Myocyte (in vitro differentiated cells): ENCODE data around the gene SNX25. TPM values are rescaled to one million over a fixed set of nuclear protein-coding genes. Genes with fewer than 3 reads are reported as not detected.

ENCODE experiments used
- DNase-seq: peaks from one replicate; pipeline ENCODE4 v3.0.0-alpha.2; 2012; ENCODE audit warnings: low read depth
- total RNA-seq: library from RNA; depleted of rRNA; stranded (reverse); fragments of >200 nt; gene quantifications from 2 replicates; pipeline ENCODE4 v1.2.3, GENCODE V29; 2014

Gene SNX25
- total RNA-seq, 1 donor from 2014 or later: 16.7 TPM

DNA sequence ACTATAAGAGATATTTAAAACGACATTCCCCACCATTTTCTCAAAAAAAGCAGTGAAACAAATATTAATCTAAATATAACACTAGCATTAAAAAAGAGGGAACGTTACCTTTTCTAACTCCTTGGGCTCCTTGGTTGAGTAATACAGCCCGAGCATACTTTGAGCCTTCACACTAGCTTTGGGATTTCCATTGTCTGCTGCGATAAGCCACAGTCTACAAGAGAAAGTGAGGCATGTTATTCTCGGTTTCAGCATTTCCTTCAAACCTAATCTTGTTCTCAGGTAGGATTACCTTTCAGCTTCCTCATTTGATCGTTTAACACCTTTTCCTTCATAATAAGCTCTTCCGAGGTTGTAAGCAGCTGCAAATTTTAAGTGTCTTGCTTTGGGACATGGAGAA lies 164.6 kb downstream of the SNX25 start:
- no peak for DNase-seq

DNA sequence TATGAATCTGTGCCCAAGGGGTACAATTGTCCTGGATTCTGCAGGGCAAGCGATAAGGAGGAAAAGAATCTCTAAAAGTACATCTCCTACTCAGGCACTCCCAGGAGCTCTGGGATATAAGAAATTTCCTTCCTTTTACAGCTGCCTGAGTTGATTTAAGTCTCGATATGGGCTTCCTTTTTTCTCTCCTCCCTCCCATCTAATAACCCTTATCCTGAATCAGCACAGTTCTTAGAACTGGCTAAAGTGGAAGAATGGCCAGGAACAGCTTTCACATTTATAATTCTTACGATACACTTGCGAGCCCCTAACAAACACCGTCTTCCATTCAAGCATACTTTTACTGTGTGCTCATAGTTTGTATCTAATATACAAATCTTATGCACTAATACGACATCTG lies 165.2 kb downstream of the SNX25 start:
- no peak for DNase-seq

DNA sequence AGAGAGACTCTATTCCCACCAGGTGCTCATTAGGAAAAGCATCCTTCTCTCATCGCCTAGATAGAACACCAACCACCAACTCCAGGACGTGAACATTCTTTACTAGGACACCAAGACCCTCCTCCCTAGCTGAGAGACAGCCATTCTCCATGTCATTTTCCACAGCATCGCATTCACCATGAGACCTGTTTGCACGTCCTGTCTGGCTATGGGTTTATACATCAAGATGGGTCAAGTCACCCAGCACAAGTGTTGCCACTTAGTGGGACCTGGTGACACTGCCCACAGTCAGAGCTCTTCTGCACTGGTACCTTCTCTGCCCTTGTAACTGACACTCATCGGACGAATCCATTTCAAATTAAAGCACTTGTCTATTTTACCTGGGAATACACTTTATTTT lies 168.9 kb downstream of the SNX25 start:
- DNase-seq: no peak

DNA sequence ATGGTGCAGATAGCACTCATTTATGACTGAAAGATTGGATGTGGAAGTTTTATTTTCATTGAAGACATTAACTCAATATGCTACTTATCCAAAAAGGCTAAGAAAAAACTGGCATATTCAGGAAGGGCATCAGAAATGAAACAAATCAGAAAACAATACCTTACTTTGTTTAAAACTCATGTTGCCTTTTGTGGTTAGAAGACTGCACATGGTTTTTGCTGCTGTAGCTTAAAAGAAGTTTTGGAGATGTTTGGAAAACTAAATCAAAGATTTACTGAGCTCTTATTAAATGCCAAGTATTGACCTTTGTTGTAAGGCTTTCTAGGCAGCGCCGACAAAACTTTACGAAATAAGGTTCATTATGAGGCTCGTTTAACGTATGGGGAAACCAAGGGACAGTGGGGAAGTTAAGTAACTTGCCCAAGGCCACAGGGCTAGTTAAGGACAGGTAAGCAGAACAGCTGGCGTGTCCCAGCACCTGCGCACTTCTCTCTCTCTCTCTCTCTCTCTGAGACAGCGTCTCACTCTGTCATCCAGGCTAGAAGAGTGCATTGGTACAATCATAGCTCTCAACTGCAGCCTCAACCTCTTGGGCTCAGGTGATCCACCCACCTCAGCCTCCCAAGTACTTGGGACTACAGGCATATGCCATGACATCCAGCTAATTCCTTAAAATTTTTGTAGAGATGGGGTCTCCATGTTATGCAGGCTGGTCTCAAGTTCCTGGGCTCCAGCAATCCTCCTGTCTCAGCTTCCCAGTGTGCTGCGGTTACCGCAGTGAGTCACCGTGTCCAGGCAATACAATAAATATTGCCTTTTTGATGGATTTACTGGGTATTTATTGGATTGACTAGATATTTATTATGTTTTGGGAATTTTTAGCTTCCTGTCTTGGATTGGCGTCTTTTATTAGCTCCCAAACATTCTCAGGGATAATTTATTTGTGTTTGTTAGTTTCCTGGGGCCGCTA lies 170.2 kb downstream of the SNX25 start:
- no peak for DNase-seq

DNA sequence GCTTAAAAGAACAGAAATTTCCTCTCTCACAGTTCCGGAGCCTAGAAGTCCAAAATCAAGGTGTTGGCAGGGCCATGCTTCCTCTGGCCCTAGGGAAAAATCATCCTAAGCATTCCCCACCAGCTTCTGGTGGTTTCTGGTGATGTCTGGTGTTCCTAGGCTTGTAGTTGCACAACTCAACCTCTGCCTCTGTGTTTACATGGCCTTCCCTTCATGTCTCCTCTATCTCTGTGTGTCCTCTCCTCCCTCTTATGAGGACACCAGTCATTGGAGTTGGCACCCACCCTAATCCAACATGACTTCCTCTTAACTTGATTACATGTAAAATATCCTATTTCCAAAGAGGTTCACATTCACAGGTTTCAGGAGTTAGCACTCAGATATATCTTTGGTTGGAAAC lies 170.9 kb downstream of the SNX25 start:
- no peak for DNase-seq

DNA sequence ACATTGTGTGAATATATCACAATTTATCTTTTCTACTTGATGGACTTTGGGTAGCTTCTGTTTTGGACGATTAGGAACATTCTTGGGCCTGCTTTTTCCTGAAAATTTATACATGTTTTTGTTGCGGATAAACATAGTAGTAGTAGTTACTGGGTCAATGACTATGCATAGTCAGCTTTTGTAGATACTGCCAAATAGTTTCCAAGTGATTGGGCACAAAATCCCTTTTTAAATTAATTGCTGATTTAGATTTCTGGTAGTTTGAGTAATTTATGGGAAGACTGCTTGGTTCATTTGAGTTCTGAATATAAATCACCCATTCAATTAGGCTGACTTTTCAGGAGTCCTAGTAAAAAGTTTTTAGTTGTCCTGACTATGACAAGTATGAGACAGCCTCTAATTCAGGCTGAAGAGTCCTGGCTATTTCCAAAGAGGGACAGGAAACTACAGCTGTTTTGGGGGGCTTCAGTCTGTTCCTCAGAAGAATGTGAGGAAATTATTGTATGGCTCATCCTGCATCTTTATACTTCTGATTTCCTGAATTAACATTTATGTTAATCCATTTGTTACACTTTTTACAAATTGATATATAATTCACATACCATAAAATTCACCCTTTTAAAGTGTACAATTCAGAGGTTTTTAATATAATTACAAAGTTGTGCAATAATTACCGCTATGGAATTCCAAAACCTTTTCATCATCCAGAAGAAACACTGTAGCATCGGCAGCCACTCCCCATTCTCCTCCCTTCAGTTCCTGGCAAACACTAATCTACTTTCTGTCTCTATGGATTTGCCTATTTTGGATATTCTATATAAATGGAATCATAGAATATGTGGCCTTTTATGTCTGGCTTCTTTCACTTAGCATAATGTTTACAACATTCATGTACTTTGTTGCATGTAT lies 172.1 kb downstream of the SNX25 start:
- no peak for DNase-seq

DNA sequence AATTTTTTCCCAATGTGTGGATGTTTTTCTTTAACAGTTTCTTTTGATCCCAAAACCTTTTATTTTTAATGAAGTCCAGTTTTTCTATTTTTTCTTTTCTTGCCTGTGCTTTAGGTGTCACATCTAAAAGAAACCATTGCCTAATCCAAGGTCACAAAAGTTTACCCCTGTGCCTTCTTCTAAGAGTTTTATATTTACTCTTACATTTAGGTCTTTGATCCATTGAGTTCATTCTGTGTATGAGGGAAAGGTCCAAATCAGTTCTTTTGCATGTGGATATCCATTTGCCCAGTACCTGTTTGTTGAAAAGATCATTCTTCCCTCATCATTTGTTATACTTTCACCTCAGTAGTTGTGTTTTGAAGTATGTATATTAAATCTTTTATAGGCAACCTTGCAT lies 173.4 kb downstream of the SNX25 start:
- DNase-seq: no peak

DNA sequence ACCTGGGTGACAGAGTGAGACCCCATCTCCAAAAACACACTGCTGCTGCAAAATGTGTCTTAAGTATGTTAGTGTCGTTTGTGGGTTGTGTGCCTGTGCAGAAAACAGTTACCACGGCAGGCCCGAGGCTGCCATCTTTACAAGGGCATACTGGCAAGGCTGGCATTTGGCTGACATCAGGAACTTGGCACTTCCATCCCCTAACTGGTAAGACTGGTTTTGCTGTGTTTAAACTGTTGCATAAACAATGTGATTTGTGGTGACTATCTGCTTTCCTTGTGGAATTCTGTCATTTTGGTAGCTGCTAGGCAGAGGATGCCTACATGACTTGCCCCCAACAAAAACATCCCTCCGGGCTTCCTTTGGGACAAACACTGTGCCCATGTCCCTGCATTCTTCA lies 174.1 kb downstream of the SNX25 start:
- DNase-seq: no peak

DNA sequence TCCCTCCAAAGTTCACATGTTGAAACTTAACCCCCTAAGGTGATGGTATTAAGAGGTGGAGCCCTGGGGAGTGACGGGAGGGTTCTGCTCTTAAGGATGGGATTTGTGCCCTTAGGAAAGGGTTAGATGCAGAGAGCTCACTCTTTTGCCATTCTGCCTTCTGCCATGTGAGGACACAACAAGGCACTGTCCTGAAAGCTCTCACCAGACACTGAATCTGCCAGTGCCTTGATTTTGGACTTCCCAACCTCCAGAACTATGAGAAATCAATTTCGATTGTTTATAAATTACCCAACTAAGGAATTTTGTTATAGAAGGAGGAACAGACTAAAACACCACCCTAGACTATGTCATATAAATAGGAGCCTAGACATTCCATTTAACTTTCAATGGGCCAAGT lies 174.7 kb downstream of the SNX25 start:
- DNase-seq: no peak

DNA sequence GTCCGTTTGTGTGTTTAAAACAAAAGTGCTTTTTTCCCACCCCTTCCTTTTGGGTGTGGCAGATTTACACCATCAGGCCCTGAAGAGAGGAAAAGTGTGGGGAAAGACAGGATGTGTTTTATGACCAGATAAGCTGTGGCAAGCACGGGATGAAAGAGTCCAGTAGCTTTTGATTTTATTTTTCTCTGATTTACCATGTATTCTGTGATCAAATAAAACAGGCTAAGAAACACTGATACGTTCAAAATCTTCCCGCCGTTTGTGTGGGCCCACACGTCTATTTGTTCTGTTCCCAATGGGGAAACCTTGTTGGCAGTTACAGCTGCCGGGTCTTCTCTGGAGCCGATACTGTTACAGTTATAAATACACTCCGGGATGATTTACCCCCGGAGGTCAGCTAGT lies 175.5 kb downstream of the SNX25 start:
- peak; percentile 60 for DNase-seq

DNA sequence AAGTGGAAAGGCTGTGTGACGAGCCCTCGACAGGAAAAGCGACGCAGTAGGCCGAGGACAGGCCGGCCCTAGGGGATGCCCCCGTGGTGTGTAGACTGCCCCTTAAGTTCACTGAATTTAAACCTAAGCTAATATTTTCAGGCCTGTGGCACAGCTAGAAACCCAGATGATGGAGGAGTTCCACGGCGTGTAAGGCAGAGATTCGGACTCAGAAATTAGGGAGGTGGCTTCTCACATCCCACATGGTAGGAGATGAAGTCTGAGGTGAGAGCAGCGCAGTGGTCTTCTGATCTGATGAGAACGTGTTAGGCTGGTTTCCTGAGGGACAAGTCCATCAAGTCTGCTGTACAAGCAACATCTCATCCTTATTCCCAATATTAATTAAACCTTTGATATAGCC lies 178.6 kb downstream of the SNX25 start:
- DNase-seq: no peak

DNA sequence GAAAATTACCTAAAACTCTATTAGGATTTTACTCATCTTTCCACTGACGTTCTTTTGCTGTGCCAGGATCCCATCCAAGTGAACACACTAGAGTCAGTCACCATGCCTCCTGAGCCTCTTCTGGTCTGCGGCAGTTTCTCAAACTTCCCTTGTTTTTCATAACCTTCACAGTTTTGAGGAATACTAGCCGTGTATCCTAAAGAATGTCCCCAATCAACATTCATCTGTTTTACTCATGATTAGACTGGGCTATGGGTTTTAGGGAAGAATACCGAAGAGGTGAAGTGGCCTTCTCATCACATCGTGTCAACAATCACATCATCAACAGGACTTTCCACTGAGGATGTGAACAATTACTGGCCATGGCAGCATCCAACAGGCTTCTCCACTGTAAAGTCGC lies 181.5 kb downstream of the SNX25 start:
- DNase-seq: no peak

DNA sequence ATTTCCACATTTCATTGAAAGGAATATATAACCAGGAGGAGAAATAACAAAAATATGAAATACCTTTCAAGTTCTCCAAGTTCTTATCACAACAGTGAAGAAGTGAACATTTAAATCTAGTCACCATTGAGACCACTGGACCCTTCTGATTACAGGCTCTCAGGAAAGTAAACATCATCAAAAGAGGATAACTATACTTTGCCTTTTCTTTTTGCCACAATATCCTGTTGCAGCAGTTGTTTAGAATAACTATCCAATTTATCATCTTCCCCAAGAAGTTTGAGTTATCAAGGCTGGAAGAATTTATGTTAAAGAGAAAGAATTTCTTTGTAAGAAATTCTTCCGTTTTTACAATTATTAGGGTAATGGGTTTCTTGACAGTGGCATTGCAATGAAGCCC lies 182.8 kb downstream of the SNX25 start:
- no peak for DNase-seq

DNA sequence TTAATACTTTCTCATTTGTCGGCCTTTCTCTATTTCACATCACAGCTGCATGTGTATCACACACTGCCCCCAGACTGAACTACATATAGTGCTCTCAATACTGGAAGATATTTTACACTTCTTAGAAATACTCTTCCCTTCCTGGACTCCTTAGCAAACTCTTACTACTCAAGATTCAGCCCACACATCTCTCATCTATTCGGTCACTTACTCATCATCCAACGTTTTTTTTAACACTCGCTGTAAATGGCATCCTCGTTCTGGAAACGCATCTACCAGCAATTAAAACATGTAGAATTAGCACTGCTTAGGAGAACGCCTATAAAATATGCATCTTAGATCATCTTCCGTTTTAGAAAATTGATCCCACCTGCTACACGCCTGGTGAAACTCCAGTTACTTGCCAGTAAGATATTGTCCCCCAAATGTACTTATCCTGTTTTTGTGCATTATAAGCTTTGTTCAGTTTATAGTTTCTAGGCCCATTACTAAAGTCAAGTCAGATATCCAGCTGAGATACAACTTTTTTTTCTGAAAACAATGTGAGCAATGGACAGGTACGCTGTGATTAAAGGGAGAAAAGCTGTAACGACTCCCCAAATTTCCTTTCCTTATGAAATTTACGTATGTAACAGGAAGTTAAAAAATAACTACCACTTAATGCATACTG lies 185.3 kb downstream of the SNX25 start:
- DNase-seq: no peak

DNA sequence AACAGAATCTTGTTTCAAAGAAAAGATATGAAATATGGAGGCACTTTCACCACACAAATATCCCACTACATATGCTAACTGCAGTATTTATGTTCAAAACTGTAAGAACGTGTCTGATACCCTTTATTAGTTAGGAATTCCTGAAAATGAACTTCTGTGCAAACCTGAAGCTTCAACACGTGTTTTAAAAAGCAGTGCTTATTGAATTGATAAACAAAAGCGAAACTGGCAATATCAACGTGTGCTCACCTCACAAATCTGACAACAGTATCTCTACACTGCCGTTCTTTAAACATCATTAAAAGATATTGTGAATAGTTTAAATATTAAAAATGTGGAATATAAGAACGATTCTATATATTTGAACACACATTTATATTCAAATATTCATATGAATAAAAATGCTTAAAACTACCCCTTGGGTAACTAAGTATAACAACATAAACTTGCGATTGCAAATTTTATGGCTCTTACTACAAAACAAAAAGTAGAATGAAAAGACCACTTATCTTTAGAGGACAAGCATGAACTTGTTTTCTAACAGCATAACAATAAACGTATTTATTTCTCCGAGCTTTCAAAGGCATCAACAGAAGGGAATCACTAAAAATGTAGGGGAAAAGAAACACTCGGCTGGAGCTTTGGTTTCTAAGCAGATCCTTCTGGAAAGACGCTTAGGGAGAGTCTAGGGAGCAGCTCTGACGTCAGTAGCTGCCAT lies 186.0 kb downstream of the SNX25 start, which contains the start of gene LRP2BP:
Gene LRP2BP (minus strand): TSS at position 687 of the 718 bp plus-strand sequence. CDS start 17,738 bp downstream, outside the sequence.
- DNase-seq: no peak

DNA sequence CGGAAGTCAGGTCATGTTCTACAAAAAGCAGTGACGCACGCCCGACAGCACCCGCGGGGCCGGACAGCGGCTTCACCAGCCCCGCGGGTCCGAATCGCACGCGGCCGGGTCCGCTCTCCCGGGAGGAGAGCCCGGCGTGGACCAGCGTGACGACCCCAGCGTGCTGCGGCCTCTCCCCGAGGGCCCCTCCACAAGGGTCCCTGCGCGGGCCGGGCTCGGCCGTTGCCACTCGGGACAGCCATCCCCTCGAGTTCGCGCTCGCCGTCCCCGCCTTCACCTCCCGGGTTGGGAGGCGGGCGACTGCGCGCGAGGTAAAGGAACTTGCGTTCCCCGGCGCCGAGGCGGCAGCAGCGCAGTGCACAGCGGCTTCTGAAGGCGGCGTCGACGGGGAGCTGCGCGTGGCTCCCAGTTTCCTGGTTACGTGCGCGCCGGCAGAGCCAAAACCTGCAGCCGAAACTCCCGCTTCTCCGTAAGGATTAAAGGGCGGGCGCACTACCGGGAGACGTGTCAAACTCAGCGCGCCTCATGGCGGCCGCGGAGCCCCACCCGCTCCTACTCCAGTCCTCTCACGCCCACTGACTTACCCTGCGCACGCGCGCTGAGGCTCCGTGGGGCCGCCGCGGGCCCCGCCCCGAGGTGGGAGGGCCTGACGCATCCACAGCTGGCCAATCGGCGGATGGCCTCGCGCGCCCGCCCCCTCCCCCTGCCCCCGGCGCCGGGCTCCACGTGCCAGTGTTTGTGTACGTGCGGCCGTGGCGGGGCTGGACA lies 186.7 kb downstream of the SNX25 start:
- DNase-seq: peak; percentile 98

DNA sequence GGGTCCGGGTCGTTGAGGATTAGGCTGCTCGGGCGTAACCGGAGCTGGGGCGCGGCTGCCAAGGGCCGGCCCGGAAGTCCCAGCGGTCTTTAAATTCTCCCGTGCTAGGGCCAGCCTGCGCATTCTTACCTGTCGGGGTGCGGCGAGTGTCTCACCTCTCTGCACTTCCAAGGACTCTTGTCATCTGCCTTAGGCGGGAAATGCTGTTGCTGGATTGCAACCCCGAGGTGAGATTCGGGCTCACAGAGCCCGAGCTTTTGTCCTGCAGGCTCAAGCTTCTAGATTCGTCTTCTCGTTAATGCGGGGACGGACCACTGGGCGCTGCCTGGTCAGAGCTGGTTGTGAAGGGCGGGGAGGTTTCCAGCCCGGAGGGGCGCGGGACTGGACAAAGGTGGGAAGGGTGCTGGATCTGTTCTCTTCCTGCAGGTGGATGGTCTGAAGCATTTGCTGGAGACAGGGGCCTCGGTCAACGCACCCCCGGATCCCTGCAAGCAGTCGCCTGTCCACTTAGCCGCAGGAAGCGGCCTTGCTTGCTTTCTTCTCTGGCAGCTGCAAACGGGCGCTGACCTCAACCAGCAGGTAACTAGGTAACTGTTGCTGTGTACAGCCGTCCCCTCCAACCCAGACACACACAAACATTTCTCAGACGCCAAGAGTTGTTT lies 187.5 kb downstream of the SNX25 start, which contains the start of gene ANKRD37:
Gene ANKRD37 (plus strand): TSS at position 118 of the 662 bp plus-strand sequence. CDS start 83 bp downstream, at position 201.
- DNase-seq: peak; percentile 62

DNA sequence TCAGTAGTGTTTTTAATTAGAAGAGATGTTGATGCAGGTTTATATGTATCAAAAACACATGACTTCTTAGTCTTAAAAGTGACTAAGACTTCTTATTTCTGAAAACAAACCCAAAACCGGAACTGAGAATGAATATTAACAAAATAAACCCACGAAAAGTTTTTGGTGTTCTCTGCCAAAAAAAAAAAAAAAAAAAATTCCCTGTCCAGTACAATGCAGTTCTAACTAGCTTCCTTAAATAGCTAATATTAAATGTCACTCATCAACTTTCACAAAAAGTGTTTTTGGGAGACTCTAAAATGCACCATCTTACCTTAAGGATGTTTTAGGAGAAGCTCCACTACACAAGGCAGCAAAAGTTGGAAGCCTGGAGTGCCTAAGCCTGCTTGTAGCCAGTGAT lies 189.2 kb downstream of the SNX25 start:
- no peak for DNase-seq

DNA sequence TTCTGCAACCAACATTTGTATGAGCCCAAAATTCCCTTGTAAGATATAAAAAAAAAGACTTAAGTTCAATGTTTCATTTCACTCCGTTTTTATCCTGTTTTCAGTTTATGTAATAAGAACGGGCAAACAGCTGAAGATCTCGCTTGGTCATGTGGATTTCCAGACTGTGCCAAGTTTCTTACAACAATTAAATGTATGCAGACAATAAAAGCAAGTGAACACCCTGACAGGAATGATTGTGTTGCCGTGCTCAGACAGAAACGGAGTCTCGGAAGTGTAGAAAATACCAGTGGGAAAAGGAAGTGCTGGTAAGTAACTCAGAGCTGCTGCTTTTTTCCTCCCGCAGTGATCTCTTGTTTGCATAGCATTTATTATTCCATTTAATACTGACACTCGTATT lies 190.1 kb downstream of the SNX25 start:
- no peak for DNase-seq
